NCI-H345 treated with DMSO at 0.1 percent for 48 hours (cell line): ENCODE data around the gene F5.
A peak's percentile ranks its signal among the peaks of the same experiment; 100 is the strongest.
"Not testable (repeated sequence)": the region's sequence is repeated elsewhere in the genome, so short reads cannot be mapped to it uniquely, and the experiment has no call there.

Experiments used
- DNase-seq: peaks from one replicate; lab custom pipeline; 2025; ENCODE audit not compliant: unreplicated experiment; lab: John Stamatoyannopoulos, UW

Gene F5

DNA sequence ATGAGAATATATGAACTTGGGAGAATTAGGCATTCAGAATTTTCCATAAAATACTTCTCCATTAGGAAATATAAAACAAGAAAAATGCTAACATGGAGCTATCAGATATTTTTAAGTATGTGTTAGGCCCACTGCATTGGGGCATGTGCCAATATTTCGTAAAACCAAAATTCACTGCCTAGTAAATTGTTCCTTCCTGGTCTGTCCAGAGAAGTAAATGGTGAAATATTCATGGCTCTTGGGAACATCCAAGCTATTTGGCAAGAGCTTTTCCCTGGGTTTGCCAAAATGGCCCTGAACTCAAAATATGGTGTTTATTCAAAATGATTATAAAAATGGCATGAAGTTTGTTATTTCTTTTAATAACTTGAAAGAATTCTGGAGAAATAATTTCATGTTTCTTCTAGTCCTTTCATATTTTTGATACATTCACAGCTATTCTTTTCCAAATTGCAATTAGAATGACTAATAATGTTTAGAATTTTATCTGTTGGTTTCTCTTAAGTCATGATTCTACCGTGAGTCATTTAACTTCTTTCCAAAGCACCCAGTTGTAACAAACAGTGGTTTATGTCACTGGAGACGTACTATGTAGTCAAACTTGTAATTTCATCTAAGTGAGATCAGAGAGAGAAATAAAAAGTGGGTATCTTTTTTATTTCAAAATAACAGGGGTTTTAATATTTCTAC is 74.8 kb downstream of the F5 start:
- no peak for DNase-seq

DNA sequence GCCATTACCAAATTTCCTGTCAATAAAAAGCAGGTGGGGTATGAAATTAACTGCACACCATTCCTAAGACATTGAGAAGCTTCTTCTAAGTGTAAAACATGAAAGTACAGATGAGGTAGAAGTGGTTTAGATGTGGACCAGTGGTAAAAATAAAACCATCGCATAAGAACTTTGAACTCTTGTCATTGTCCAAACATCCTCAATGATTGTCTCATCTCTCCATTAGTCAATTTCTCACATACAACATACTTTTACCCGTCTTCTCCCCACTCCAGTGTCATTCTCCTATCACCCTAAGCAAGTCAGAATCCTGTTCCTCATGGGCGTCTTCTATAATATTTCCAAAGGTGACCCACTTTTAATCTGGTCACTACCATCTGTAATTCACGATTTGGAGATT is 76.2 kb downstream of the F5 start:
- DNase-seq = no peak

DNA sequence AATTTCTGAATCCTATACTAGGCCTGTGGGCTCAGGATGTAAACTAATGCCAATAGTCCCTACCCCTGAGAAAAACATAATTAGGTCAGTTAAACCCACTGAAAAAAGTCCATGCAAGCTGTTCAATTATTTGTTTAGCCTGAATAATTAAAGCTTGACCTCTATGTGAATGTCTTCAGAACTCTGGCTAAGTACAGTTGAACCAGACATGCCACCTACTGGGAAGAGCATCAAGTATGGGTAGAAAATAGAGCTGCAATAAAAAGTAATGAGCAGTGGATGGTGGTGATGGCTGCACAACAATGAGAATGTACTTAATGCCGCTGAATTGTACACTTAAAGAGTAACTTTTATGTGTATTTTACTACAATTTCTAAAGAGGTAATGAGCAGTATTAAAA is 76.9 kb downstream of the F5 start:
- DNase-seq = no peak

DNA sequence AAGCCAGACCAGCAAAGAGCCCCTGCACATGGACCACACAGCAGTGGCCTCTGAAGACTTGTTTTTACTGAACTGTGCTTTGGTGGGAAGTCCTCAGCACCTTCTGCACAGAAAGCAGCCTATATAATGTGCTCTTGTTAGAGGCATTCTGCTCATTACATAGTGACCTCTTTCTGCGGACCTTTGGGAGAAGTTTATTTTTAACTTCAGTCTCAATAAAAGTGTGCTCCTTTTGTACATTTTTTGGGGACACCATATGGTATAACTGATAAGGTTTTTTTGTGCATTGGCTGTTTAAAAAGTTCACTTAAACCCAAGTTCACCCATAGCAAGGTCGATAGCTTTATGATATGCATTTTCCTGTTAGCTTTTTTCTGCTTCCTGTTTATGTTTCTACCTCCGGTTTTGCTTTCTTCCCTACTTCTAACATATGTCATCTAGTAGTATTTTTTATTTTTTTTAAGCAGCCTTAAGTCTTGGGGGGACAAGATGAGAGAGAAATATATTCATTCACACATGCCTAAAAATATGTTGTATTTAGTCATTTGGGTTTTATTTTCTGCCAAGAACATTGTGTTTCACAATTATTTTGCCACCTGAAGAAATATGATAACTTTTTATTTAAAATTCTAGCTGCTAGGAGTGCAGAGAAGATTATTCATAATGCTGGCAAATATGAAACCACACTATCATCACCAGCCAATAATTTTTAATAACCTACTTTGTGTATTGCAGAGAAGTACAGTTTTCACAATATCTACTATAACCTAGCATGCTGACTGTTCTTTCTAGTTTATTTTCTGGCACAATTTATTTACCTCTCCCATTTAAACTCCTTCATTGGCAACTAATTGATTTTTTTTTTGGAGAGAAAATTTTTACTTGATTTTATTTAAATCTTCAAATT is 77.6 kb downstream of the F5 start:
- no peak for DNase-seq

DNA sequence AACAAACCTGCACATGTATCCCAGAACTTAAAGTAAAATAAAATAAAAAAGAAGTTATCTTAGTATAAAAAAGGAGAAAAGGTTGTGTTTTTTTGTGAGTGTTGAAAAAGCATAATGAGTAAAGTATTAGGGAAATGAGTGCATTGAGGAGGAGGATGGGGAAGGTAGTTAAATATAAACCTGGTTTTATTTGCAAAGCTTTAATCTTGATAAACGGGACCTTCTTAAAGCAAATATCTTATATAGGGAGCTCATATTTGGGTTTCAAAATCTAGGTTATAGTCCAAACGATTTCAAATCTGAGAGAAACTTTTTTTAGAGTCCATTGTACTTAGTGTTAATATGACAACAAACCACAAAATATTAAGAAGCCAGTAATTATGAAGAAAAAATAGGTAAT is 78.9 kb downstream of the F5 start:
- DNase-seq = no peak

DNA sequence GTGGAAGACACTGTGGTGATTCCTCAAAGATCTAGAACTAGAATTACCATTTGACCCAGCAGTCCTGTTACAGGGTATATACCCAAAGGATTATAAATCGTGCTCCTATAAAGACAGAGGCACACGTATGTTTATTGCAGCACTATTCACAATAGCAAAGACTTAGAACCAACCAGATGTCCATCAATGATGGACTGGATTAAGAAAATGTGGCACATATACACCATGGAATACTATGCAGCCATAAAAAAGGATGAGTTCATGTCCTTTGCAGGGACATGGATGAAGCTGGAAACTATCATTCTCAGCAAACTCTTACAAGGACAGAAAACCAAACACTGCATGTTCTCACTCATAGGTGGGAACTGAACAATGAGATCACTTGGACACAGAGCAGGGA is 82.7 kb downstream of the F5 start:
- DNase-seq = not testable (repeated sequence)

DNA sequence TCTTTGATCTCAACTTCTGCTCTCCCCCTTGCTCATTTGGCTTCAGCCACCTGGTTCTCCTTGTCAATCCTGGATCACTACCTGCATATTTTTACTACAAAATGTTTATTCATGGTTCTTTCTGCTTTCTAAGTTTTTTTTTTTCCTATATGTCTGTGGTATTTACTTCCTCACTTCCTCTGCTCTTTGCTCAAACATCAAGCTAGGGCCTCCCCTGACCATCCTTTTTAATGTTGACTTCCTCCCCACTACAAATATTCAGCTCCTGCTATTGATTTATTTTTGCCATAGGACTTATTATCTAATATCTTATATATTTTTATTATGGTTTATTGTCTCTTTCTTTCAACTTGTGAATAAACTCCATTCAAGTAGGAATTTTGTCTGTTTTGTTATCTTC is 86.5 kb downstream of the F5 start:
- DNase-seq = no peak

DNA sequence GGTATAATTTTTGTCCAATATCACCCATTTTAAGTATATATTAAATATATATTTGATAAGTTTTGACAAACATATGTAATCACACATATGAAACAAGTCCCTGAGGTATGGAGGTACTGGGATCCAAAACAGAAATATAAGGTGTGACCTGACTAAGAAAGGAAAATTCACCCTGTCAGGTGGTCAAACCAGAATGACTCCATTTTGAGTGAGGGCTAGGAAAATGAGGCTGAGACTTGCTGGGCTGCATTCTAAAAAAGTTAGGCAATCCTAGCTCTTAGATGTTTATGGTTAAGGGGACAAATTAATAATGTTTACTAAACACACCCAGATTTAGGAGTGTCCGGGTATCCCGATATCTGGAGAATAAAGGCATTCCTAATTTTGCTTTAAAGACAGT is 89.0 kb downstream of the F5 start:
- DNase-seq = no peak

DNA sequence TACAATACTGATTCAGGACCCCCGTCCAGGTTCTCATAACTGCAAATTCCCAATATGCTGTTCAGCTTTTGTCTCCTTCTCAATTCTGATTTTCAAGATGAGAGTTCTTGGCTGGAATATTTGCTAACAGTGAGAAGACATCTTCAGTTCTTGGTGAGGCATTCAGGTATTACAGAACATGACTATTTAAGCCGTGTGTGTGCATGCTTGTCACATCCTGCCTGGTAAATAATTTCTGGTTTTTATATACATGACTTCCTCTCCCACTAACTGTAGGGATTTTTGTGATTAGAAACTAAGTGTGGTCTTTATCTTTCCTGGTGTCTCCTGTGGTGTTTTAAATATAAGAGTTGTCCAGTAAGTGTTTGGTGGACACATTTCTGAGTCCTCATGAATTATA is 90.4 kb downstream of the F5 start:
- no peak for DNase-seq

DNA sequence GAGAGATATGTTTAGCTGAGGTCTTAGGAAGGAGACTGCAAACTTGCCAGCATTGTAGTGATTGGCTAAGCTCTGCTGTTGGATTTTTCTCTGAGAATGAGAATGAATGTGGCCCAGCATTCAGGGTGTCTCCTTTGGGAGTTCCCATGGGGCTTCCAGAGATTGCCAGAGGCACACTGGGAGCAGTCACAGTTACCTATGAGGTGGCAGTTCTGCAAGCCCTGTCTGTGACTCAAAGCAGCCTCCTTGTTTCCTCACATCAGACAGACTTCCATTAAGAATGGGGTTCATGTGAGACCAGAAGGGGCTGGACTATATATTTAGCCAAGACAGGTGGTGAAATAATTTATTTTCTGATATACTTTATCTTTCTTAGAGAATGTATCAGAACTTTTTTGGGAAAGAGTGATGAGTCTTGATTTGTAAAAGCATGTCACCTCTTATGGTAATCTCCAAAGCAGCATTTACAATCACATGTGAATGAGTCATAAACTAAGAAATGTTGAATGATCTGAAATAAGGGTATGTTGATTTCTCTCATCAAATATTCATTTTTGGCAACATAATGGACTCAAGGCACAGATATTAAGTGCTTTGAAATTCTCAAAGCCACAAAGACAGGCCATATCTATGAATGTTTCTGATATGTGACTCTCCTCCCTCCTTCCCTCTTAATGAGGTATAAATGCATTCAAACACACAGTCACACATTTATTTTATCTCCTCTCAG is 91.1 kb downstream of the F5 start:
- no peak for DNase-seq

DNA sequence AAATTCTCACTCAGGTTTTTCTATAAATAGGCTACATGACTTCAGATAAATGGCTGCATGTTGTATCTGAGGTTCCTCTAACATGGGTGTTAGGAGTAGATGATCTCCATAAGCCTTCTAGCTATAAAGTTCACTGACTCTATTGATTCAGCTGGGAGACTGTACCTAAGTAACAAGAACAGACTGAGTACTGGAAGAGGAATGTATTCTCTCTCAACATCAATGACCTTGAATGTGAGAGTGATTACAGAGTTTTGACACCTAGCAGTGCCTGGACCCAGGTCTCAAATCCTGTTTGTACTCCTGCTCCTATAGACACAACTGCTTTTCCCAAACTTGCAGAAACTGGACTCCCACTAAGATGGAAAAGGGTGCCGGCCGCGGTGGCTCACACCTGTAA is 91.9 kb downstream of the F5 start:
- no peak for DNase-seq

DNA sequence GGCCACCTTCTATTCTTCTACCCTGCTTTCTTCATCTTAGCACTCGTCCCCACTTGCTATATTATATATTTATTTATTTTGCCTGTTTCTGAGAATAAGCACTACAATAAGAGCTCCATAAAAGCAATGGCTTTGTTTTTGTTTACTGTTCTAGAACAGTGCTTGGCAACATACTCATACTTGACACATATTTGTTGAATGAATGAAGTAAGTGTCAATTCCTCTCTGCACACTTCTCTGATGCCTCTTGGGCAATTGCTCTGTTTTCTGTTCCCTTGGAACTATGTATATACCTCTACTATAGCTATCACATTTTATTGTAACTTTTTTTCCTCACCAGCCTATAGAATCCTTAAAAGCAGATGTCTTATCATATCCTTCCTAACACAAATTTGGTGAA is 93.0 kb downstream of the F5 start:
- no peak for DNase-seq

DNA sequence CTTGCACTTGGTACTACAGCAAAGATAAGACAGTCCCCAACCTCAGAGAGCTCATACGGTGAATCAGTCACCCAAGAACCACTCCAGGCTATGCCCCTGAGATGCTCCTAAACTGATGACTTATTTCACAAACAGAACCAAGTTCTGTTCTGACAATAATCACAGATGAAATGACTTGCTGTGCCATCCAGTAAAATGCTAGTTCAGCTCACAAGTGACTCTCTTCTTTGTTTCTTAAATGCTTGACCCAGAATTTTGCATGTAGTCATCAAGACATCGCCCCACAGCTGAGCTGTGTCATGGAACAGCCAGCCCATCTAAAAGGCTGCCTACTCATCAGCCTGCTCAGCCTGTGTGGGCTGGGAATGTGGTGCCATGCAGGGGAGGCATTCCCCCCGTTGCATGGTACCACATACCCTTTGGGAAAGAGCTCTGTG is 94.4 kb downstream of the F5 start:
- DNase-seq = no peak

DNA sequence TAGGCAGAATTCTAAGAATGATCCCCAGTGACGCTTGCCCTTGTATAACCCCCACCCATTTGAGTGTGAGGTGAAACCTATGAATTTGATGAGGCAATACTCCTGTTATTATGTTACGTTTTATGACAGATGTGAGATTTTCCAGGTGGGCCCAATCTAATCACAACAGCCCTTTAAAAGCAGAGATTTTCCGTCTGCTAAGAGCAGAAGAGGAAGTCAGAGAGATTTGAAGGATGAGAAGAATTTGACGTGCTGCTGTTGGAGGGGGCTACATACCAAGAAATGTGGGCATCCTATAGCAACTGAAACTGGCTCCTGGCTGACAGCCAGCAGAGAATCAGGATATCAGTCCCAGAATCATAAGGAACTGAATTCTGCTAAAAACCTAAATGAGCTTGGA is 98.1 kb downstream of the F5 start:
- DNase-seq = no peak

DNA sequence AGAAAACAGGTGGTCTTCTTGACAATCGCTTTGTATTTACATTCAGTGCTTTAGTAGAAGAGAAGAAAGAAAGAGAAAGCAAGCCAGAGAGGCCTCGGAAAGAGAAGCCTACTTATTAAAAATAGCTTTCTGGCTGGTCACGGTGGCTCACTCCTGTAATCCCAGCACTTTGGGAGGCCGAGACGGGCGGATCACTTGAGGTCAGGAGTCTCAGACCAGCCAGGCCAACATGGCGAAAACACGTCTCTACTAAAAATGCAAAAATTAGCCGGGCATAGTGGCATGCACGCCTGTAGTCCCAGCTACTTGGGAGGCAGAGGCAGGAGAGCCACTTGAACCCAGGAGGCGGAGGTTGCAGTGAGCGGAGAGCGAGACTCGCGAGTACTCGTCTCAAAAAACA is 98.7 kb downstream of the F5 start:
- no peak for DNase-seq

DNA sequence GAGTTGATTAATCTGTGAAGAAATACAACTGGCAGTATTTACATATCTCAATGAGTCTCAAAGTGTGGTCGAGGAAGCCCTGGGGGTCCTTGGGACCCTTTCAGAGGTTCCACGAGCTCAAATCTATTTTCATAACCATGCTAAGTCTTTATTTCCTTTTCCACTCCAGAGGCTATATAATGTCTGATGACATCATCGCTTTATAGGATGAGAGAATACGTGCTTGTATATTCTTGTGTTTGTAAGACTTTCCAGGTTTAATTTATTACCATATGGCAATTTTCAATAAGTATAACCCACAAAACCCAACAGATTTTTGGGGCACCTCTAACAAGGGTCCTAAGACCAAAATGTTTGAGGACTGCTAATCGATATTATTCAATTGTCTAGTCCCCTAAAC is 99.1 kb downstream of the F5 start:
- no peak for DNase-seq

DNA sequence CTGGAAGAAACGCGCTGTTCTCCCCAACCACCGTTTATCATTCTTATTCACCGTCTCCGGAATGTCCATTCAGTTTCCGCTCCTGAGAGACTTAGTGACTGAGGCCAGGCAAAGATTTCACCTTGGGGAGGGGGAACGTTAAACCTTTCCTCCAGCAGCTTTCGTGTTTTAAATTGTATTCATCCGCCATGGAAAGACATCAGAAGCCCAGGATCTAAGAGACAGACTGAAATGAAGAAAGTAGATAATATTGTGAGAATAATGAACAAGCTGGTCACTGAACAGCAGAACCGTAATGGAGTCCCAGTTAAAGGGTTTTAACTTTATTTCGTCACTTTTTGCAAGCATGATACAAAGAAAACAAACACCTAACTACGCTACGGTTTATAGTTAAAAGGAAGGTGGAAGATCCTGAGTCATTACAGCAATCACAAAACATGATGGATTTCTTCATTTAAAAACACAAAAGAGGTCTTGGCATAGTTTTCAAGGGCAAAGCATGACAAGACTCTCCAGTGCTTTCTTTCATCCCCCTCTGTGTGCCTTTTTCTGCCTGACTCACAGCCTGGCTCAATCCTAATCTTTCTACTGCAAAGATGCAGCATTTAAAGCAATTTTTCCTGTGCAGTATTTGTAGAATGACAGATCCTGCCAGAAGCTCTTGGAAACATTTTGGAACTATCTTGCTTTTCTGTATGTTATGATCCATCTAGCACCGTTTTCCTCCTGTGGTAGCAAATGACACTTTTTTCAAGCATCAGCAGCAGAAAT is 99.8 kb downstream of the F5 start:
- peak; percentile 44 for DNase-seq

DNA sequence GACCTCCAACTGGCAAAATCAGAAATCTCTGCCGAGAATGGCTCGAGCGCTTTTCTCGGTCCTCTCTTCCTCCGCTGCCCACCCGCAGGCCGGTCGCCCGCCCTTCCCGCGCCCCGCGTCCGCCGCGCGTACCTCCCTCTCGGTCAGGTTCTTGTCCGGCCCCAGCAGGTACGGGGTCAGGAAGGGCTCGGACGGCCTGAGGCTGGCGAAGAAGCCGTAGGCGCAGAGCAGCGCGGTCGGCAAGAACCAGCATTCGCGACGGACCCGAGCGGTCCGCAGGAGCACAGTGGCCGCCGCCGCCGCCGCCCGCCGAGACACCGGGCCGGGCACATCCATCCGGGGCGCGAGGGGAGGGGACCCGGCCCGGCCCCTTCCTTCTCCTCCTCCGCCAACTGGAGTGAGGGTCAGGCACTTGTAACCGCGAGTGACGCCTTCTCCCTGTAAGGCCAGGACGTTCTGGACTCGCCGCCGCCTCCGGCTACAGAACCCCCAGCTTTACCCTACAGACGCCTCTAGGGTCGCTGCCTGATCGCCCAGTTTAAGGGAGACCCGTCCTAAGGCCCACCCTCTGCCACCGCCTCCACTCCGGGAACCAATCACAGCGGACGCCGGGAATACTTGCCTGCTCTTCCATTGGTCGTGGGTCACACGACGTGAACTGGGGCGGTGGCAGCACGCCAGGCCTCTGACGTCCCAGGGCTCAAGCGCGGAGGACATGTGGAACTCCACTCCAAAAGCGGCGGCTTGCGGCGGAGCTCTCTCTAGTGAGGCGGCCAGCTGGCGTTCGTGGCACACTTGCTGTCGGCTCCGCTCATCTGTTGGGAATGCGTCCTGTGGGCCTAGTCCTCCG is 100.6 kb downstream of the F5 start, which contains the start of gene SLC19A2:
Gene SLC19A2, minus strand, starts transcription at position 514 of the 850 bp plus-strand sequence. Its CDS starts 178 bp downstream, at position 336.
- peak; percentile 96 for DNase-seq

DNA sequence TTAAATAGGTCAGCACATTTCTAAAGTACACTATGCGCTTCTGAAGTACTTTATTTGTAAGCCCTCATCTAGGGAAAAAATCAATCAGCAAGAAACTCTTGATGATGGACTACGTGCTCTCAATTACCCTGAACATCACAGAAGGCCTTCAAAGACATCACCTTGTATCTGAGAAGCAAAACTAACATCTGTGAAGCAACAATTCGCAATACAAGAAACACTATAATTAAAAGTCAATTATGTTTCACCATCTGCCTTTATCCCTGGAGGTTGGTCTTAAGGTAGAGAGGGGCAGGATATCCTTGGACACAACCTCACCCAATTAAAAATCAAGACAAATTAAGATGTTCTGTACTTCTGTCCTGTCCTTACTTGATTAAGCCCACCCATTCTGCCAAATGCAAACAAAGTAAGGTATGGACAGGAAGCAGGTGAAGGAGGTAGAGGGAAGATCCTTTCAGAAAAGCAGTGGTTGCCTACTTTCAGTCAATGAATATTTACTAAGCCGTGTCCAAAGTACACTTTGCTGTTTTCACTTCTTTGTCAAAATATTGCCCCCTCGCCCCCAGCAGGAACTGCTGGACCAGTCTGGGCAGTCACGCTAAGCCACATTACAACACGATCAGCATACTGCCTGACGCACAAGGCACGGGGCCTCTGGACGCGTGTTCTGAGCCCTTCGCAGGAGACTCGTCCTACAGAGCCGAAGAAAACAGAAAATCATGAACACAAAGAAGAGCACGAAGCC is 101.4 kb downstream of the F5 start:
- peak; percentile 35 for DNase-seq
